ENCODE data around the gene UNC13C.

UNC13C gene

GRCh38 chr15:53982071-53982680, 3.9 kb downstream of the UNC13C start:
- no peak overlapping the region for H3K4me3 ChIP-seq (ENCODE audit: control insufficient read depth, low read depth, low read length)
- DNase-seq (ENCODE audit: low read depth) = no peak
- TF ChIP-seq, protein P1, sequence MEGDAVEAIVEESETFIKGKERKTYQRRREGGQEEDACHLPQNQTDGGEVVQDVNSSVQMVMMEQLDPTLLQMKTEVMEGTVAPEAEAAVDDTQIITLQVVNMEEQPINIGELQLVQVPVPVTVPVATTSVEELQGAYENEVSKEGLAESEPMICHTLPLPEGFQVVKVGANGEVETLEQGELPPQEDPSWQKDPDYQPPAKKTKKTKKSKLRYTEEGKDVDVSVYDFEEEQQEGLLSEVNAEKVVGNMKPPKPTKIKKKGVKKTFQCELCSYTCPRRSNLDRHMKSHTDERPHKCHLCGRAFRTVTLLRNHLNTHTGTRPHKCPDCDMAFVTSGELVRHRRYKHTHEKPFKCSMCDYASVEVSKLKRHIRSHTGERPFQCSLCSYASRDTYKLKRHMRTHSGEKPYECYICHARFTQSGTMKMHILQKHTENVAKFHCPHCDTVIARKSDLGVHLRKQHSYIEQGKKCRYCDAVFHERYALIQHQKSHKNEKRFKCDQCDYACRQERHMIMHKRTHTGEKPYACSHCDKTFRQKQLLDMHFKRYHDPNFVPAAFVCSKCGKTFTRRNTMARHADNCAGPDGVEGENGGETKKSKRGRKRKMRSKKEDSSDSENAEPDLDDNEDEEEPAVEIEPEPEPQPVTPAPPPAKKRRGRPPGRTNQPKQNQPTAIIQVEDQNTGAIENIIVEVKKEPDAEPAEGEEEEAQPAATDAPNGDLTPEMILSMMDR (conservative IDR thresholded peaks at IDR 0.05; ENCODE audit: control insufficient read depth, insufficient read depth, low read depth, low read length) = no peak

DNA sequence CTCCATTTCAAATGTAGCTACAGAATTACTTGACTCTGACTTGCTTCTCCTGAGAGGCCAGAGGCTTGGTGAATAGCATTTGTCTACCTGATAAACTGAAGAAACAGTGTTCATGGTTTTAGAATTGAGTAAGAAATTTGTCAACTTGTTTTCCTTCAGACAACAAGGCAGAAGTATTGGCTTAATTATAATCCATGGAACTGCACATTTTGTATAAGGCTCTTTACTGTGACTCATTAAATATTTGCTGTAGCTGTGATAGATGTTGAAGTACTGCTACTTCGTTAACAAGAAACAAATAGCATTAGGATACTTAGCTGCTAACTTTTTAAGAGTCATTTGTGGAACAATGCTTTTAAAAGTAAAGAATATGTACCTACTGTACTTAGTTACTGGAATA, 4.6 kb downstream of the UNC13C start:
- TF ChIP-seq, protein P1 (conservative IDR thresholded peaks at IDR 0.05; ENCODE audit: control insufficient read depth, insufficient read depth, low read depth, low read length) = no peak
- no peak for DNase-seq (ENCODE audit: low read depth)
- no peak overlapping the region for H3K4me3 ChIP-seq (ENCODE audit: control insufficient read depth, low read depth, low read length)

GRCh38 chr15:53984221-53984620, 6.0 kb downstream of the UNC13C start:
- no peak for DNase-seq (ENCODE audit: low read depth)
- TF ChIP-seq, protein P1 (conservative IDR thresholded peaks at IDR 0.05; ENCODE audit: control insufficient read depth, insufficient read depth, low read depth, low read length) = no peak
- no peak overlapping the region for H3K4me3 ChIP-seq (ENCODE audit: control insufficient read depth, low read depth, low read length)

- H3K4me3 ChIP-seq (ENCODE audit: control insufficient read depth, low read depth, low read length) = no peak overlapping the region
- DNase-seq (ENCODE audit: low read depth) = no peak
- TF ChIP-seq, protein P1 (conservative IDR thresholded peaks at IDR 0.05; ENCODE audit: control insufficient read depth, insufficient read depth, low read depth, low read length) = no peak
Observed at GRCh38 chr15:53985562-53985961, 7.3 kb downstream of the UNC13C start.

DNA sequence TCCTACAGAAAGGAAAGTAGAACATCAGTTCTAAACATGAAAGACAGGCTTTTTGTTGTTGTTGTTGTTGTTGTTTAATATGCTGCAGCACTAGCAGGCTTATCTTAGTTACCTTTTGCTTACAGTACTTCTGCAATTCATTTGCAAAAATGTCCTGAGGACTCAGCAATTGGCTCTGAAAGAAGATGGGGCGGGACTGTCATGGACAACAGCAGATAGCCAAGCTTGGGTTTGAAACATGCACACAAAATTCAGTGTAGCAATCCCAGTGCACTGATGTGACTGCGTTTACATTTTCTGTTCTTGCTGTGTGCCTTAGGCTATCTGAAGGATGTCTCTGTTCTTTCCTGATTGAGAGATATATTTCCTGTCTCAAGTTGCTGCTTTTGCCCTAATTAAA, 9.2 kb downstream of the UNC13C start:
- H3K4me3 ChIP-seq (ENCODE audit: control insufficient read depth, low read depth, low read length) = no peak overlapping the region
- DNase-seq (ENCODE audit: low read depth) = no peak
- TF ChIP-seq, protein P1 (conservative IDR thresholded peaks at IDR 0.05; ENCODE audit: control insufficient read depth, insufficient read depth, low read depth, low read length) = no peak

GRCh38 chr15:54007256-54007655, 29.0 kb downstream of the UNC13C start:
- no peak overlapping the region for H3K4me3 ChIP-seq (ENCODE audit: control insufficient read depth, low read depth, low read length)

More at GRCh38 chr15:54007256-54007655, 29.0 kb downstream of the UNC13C start:
- TF ChIP-seq, protein P1 (conservative IDR thresholded peaks at IDR 0.05; ENCODE audit: control insufficient read depth, insufficient read depth, low read depth, low read length) = no peak
- no peak for DNase-seq (ENCODE audit: low read depth)
